CD4-positive, alpha-beta T cell (primary cell): Measurements from ENCODE around the gene BUB3. TPM values are rescaled to one million over a fixed set of nuclear protein-coding genes. Genes with fewer than 3 reads are reported as not detected.

Experiments
- ATAC-seq: fragments of 200-7000 bp; cut with Tn5 transposase; one replicate; pipeline ENCODE4 v1.10.0; 2022; ENCODE audit warnings: mild to moderate bottlenecking; ENCODE audit not compliant: poor library complexity
- CTCF ChIA-PET: fragments of 350-600 bp; sonication (Branson Sonifier 250); formaldehyde crosslinking; loops from one replicate; lab custom pipeline; 2021; ENCODE audit warnings: antibody characterized with exemption, inconsistent platforms; lab: Charles Lee
- POLR2A ChIA-PET: fragments of 350-600 bp; sonication (Branson Sonifier 250); formaldehyde crosslinking; loops from one replicate; lab custom pipeline; 2021; ENCODE audit warnings: antibody characterized with exemption, inconsistent platforms; lab: Charles Lee
- DNase-seq, 14 experiments: peaks; one replicate each; pipeline ENCODE4 v3.0.0-alpha.2; 2013 to 2020; ENCODE audit warnings: mixed read lengths in 2 of 14
- H3K27ac ChIP-seq, 2 donors: one replicate each; pipeline versions ENCODE4 v1.5.1 to v1.7.0; 2013; ENCODE audit warnings: low read length in 2 of 2, low read depth in 1 of 2, mild to moderate bottlenecking in 1 of 2
- H3K27me3 ChIP-seq, 2 experiments: 1 replicate in 1 of 2; 2 replicates in 1 of 2; pipeline versions ENCODE4 v1.6.1 to v1.7.0; 2013; ENCODE audit warnings: low read length in 2 of 2, control low read depth in 1 of 2, mild to moderate bottlenecking in 1 of 2, moderate library complexity in 1 of 2; ENCODE audit not compliant: insufficient read depth in 2 of 2, control insufficient read depth in 1 of 2
- H3K36me3 ChIP-seq: one replicate; pipeline ENCODE4 v1.6.1; 2013; ENCODE audit warnings: low read length, control low read depth; ENCODE audit not compliant: insufficient read depth
- H3K4me1 ChIP-seq: one replicate; pipeline ENCODE4 v1.6.1; 2013; ENCODE audit warnings: low read length, control low read depth; ENCODE audit not compliant: insufficient read depth
- H3K4me3 ChIP-seq: one replicate; pipeline ENCODE4 v1.5.1; 2013; ENCODE audit warnings: mild to moderate bottlenecking, low read length, moderate library complexity
- H3K9me3 ChIP-seq, 2 experiments: 1 replicate in 1 of 2; 2 replicates in 1 of 2; pipeline versions ENCODE4 v1.6.1 to v1.7.0; 2013; ENCODE audit warnings: low read length in 2 of 2, mild to moderate bottlenecking in 2 of 2, control low read depth in 1 of 2, moderate library complexity in 1 of 2; ENCODE audit not compliant: control insufficient read depth in 1 of 2, insufficient read depth in 1 of 2
- H3K27ac Mint-ChIP-seq: one replicate; pipeline ENCODE4 v1.8.0; 2020; ENCODE audit warnings: mixed read lengths
- H3K27me3 Mint-ChIP-seq: one replicate; pipeline ENCODE4 v1.8.0; 2021; ENCODE audit warnings: mixed read lengths
- H3K36me3 Mint-ChIP-seq: one replicate; pipeline ENCODE4 v1.8.0; 2021; ENCODE audit warnings: low read depth, mixed read lengths
- H3K4me1 Mint-ChIP-seq: one replicate; pipeline ENCODE4 v1.8.0; 2021; ENCODE audit warnings: low read depth, mixed read lengths
- H3K4me3 Mint-ChIP-seq: one replicate; pipeline ENCODE4 v1.8.0; 2020; ENCODE audit warnings: mild to moderate bottlenecking, mixed read lengths
- H3K9me3 Mint-ChIP-seq: one replicate; pipeline ENCODE4 v1.8.0; 2020; ENCODE audit warnings: mixed read lengths
- CTCF ChIP-seq: fragments of 200-600 bp; IDR thresholded peaks from one replicate; pipeline ENCODE4 v1.8.0; 2022; ENCODE audit warnings: antibody characterized with exemption, mild to moderate bottlenecking
- intact Hi-C, 2 experiments: fragments of 100-400 bp; cut with DNase I in 1 of 2; cut with micrococcal nuclease in 1 of 2; formaldehyde crosslinking; loops; one replicate each; pipeline versions ENCODE4 v1.15.1 to v1.9.0; 2023 to 2025; cut with DNase I, micrococcal nuclease
- total RNA-seq, 174 experiments: library from RNA in 2 of 174; stranded (reverse) in 2 of 174; gene quantifications; one replicate each; pipeline ENCODE4 v1.2.3 and lab custom pipeline; 2021 to 2026

Gene BUB3
- total RNA-seq, 2 experiments from 2014 or later, result 167 to 178 TPM

GRCh38 chr10:123153486-123154091 is 613 bp upstream of the BUB3 start:
- peak overlapping the region; percentile 24 to 71 for H3K27ac ChIP-seq
- ATAC-seq (no peak), DNase-seq (no peak)
- POLR2A ChIA-PET, result interaction anchor here (0.8 to 4.6 kb wide), 13 partner anchors 8 to 779 kb away, joined by 3 to 80 read pairs (median 7); partner anchors contain the start of genes ACADSB, C10orf88, FAM24B and IKZF5
- peaks cover 29% of the 10 kb centered on the region in 2 experiments for H3K27me3 ChIP-seq
- intact Hi-C loops, result loop anchor here (1.0 to 10.0 kb wide), 11 partner anchors 88 to 1764 kb away; partner anchors contain the start of genes ACADSB (in 2 of the 2), IKZF5 (in 2 of the 2), EEF1AKMT2 (in 1 of the 2) and FAM24B (in 1 of the 2)
- CTCF ChIA-PET, result interaction anchor here (2.5 kb wide), 1 partner anchor 20 kb away, joined by 11 read pairs; no protein-coding TSS in a partner anchor
- peaks cover 30% of the 10 kb centered on the region for H3K27me3 Mint-ChIP-seq
- H3K4me1 Mint-ChIP-seq, result peaks cover 78% of the 10 kb centered on the region
- no peaks in the 10 kb centered on the region for H3K9me3 Mint-ChIP-seq
- no peak for TF ChIP-seq CTCF
- H3K4me3 ChIP-seq, result peak overlapping the region; percentile 95
- H3K36me3 Mint-ChIP-seq, result peaks cover 46% of the 10 kb centered on the region
- peak overlapping the region; percentile 100 for H3K4me3 Mint-ChIP-seq
- H3K9me3 ChIP-seq, result peaks cover 0 to 19% of the 10 kb centered on the region in 2 experiments
- peaks cover 59% of the 10 kb centered on the region for H3K4me1 ChIP-seq
- peaks cover 29% of the 10 kb centered on the region for H3K36me3 ChIP-seq
- peak overlapping the region; percentile 97 for H3K27ac Mint-ChIP-seq

DNA sequence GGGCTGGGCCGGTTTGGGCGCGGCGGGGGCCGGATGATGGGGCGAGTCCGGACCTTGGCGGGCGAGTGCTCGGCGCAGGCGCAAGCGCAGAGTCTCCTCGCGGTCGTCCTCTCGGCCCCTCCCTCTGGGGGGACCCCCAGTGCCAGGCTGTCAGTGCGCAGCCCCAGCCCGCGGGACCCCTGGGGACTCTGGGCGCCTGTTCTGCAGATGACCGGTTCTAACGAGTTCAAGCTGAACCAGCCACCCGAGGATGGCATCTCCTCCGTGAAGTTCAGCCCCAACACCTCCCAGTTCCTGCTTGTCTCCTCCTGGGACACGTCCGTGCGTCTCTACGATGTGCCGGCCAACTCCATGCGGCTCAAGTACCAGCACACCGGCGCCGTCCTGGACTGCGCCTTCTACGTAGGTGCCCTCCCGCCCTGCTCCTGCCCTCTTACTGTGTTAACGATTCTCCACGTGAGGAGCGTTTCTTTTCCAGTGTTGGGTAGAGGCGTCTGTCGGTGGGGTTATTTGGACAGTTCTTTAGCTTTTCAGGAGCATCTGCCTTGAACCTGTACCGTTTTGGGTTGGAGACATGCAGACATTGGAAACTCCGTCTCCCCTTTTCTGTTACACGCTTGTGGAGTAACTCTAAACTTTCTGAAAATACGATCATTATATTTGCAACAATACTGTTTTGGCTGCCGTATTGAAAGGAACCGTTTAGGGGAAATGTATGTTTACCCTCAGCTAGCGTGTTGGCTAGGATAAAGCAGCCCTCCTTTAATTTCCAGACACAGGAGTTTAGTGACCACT is 706 bp downstream of the BUB3 start:
- Mint-ChIP-seq H3K4me1 (peaks cover 82% of the 10 kb centered on the region), H3K27ac (peak overlapping the region; percentile 97), H3K9me3 (no peaks in the 10 kb centered on the region), H3K27me3 (peaks cover 20% of the 10 kb centered on the region), H3K4me3 (peak overlapping the region; percentile 100), H3K36me3 (peaks cover 59% of the 10 kb centered on the region)
- peaks cover 31% of the 10 kb centered on the region for H3K36me3 ChIP-seq
- ChIA-PET CTCF (interaction anchor here (2.5 kb wide), 1 partner anchor 22 kb away, joined by 11 read pairs; no protein-coding TSS in a partner anchor), POLR2A (interaction anchor here (0.9 to 4.6 kb wide), 11 partner anchors 10 to 780 kb away, joined by 3 to 80 read pairs (median 8); partner anchors contain the start of genes ACADSB, C10orf88, IKZF5 and PLEKHA1)
- H3K27ac ChIP-seq, result peak overlapping the region; percentile 71 to 85
- TF ChIP-seq CTCF, result no peak
- peaks cover 0 to 13% of the 10 kb centered on the region in 2 experiments for H3K9me3 ChIP-seq
- H3K4me3 ChIP-seq, result peak overlapping the region; percentile 95
- H3K4me1 ChIP-seq, result peaks cover 46% of the 10 kb centered on the region
- peak; percentile 3 for ATAC-seq
- intact Hi-C loops, result loop anchor here (1.0 to 10.0 kb wide), 13 partner anchors 86 to 1762 kb away; partner anchors contain the start of genes ACADSB (in 2 of the 2), IKZF5 (in 2 of the 2), EEF1AKMT2 (in 1 of the 2) and FAM24B (in 1 of the 2)
- H3K27me3 ChIP-seq, result peaks cover 17 to 18% of the 10 kb centered on the region in 2 experiments
- DNase-seq, result peak in 5 of 14 experiments; percentile 28 to 61 (median 49)

- Histone ChIP-seq H3K4me3 (no peak overlapping the region), H3K27ac (no peak overlapping the region), H3K4me1 (peaks cover 42% of the 10 kb centered on the region), H3K9me3 (peaks cover 0 to 5% of the 10 kb centered on the region in 2 experiments), H3K27me3 (peaks cover 6% of the 10 kb centered on the region in 2 experiments), H3K36me3 (peaks cover 35% of the 10 kb centered on the region)
- Mint-ChIP-seq H3K4me1 (peaks cover 82% of the 10 kb centered on the region), H3K27me3 (peaks cover 9% of the 10 kb centered on the region), H3K4me3 (peak overlapping the region; percentile 100), H3K9me3 (no peaks in the 10 kb centered on the region), H3K36me3 (peaks cover 70% of the 10 kb centered on the region), H3K27ac (peak overlapping the region; percentile 97)
- intact Hi-C loops, result loop anchor here in 1 of 2 experiments (5.0 to 10.0 kb wide), 4 partner anchors 86 to 1759 kb away; partner anchors contain the start of genes EEF1AKMT2 and OAT
- no peak for ATAC-seq
- CTCF ChIA-PET, result interaction anchor here (0.8 to 1.4 kb wide), 2 partner anchors 85 to 1563 kb away, joined by 3 to 4 read pairs; no protein-coding TSS in a partner anchor
- no peak for TF ChIP-seq CTCF
- DNase-seq, result no peak
- POLR2A ChIA-PET, result interaction anchor here (1.0 to 4.6 kb wide), 3 partner anchors 10 to 85 kb away, joined by 3 to 80 read pairs (median 3); no protein-coding TSS in a partner anchor
Observed at GRCh38 chr10:123156078-123156477, 1.9 kb downstream of the BUB3 start.
